ENCODE measurements around the gene HMGN1.

DNA sequence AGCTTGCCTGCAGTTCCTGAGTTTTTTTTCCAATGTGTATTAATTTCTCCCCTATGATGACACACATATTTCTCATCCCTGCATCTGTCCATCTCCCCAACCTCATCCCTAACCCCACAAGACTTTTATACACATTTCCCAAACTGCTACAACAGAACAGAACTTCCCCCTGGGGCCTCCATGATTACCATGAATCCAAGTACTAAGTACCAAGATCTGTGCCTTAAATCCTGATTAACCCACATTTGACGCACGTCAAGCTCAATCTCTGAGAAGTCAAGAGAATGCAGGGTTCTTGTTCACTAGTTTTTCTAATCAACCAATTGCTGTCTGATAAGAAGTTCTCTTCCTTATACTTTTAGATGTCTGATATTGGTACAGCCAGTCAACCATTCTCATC lies 9.7 kb downstream of the HMGN1 start:
- TF ChIP-seq, protein P1, sequence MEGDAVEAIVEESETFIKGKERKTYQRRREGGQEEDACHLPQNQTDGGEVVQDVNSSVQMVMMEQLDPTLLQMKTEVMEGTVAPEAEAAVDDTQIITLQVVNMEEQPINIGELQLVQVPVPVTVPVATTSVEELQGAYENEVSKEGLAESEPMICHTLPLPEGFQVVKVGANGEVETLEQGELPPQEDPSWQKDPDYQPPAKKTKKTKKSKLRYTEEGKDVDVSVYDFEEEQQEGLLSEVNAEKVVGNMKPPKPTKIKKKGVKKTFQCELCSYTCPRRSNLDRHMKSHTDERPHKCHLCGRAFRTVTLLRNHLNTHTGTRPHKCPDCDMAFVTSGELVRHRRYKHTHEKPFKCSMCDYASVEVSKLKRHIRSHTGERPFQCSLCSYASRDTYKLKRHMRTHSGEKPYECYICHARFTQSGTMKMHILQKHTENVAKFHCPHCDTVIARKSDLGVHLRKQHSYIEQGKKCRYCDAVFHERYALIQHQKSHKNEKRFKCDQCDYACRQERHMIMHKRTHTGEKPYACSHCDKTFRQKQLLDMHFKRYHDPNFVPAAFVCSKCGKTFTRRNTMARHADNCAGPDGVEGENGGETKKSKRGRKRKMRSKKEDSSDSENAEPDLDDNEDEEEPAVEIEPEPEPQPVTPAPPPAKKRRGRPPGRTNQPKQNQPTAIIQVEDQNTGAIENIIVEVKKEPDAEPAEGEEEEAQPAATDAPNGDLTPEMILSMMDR (IDR thresholded peaks at IDR 0.05) = no peak
- no peak for TF ChIP-seq POLR2A (IDR thresholded peaks at IDR 0.05)

Data from Peyer's patch (tissue), 4 donors.